Liver (tissue), 9 donors: ENCODE measurements around the gene ZC3H8. TPM values are rescaled to one million over a fixed set of nuclear protein-coding genes. Genes with fewer than 3 reads are reported as not detected.

Source experiments
- DNase-seq: peaks from one replicate; pipeline ENCODE4 v3.0.0-alpha.2; 2017; ENCODE audit warnings: low spot score
- H3K27ac ChIP-seq, 2 donors: one replicate each; pipeline ENCODE4 v1.7.0; 2013; ENCODE audit warnings: inconsistent platforms in 2 of 2, low read length in 2 of 2, control low read depth in 1 of 2, low read depth in 1 of 2, mild to moderate bottlenecking in 1 of 2
- H3K27me3 ChIP-seq, 4 donors: one replicate each; pipeline versions ENCODE4 v1.6.1 to v1.7.0; 2013; ENCODE audit warnings: low read length in 3 of 4, inconsistent platforms in 1 of 4, mild to moderate bottlenecking in 1 of 4, moderate library complexity in 1 of 4; ENCODE audit not compliant: control insufficient read depth in 4 of 4, insufficient read depth in 4 of 4
- H3K36me3 ChIP-seq, 4 donors: one replicate each; pipeline versions ENCODE4 v1.6.1 to v1.7.0; 2013; ENCODE audit warnings: low read length in 3 of 4, mild to moderate bottlenecking in 3 of 4, low read depth in 1 of 4, moderate library complexity in 1 of 4; ENCODE audit not compliant: control insufficient read depth in 4 of 4, insufficient read depth in 3 of 4
- H3K4me1 ChIP-seq, 4 donors: one replicate each; pipeline versions ENCODE4 v1.6.1 to v1.7.0; 2013; ENCODE audit warnings: low read length in 3 of 4, mild to moderate bottlenecking in 3 of 4, moderate library complexity in 1 of 4; ENCODE audit not compliant: control insufficient read depth in 4 of 4, insufficient read depth in 4 of 4
- H3K4me3 ChIP-seq, 3 donors: one replicate each; pipeline versions ENCODE4 v1.6.1 to v1.7.0; 2013; ENCODE audit warnings: low read length in 3 of 3, control low read depth in 1 of 3, low read depth in 1 of 3, mild to moderate bottlenecking in 1 of 3
- H3K9ac ChIP-seq, 2 donors: one replicate each; pipeline ENCODE4 v1.7.0; 2013; ENCODE audit warnings: low read length in 2 of 2, mild to moderate bottlenecking in 2 of 2, moderate library complexity in 2 of 2, control low read depth in 1 of 2, low read depth in 1 of 2
- H3K9me3 ChIP-seq, 4 donors: one replicate each; pipeline versions ENCODE4 v1.6.1 to v1.7.0; 2013; ENCODE audit warnings: low read length in 3 of 4; ENCODE audit not compliant: control insufficient read depth in 4 of 4
- ATF3 ChIP-seq: IDR thresholded peaks from 2 replicates; pipeline ENCODE4 v1.6.1; 2016; ENCODE audit warnings: antibody characterized with exemption
- FOXA1 ChIP-seq: IDR thresholded peaks from 2 replicates; pipeline ENCODE4 v1.6.1; 2016; ENCODE audit warnings: antibody characterized with exemption
- FOXA2 ChIP-seq: IDR thresholded peaks from 2 replicates; pipeline ENCODE4 v1.6.1; 2016; ENCODE audit warnings: antibody characterized with exemption
- GABPA ChIP-seq, 2 donors: IDR thresholded peaks in 1 of 2; conservative IDR thresholded peaks in 1 of 2; 2 replicates each; pipeline ENCODE4 v1.6.1; 2016; ENCODE audit warnings: antibody characterized with exemption in 2 of 2, mild to moderate bottlenecking in 1 of 2, moderate library complexity in 1 of 2
- JUND ChIP-seq, 2 donors: IDR thresholded peaks; 2 replicates each; pipeline ENCODE4 v1.6.1; 2016; ENCODE audit warnings: antibody characterized with exemption in 2 of 2
- RAD21 ChIP-seq, 2 donors: IDR thresholded peaks; 2 replicates each; pipeline ENCODE4 v1.6.1; 2016; ENCODE audit warnings: antibody characterized with exemption in 2 of 2, mild to moderate bottlenecking in 2 of 2
- RXRA ChIP-seq, 2 donors: IDR thresholded peaks; 2 replicates each; pipeline ENCODE4 v1.6.1; 2017 to 2018; ENCODE audit warnings: antibody characterized with exemption in 2 of 2, mild to moderate bottlenecking in 1 of 2
- SP1 ChIP-seq: IDR thresholded peaks from 2 replicates; pipeline ENCODE4 v1.6.1; 2018; ENCODE audit warnings: antibody characterized with exemption, mild to moderate bottlenecking
- ZBTB33 ChIP-seq: IDR thresholded peaks from 2 replicates; pipeline ENCODE4 v1.6.1; 2016; ENCODE audit warnings: antibody characterized with exemption
- WGBS: extraction: QIAGEN DNeasy Blood & Tissue Kit; methylation state at CpG from one replicate; pipeline ENCODE4 v1.1.7; 2013; 5-methylcytosine and 5-hydroxymethylcytosine counted together
- polyA plus RNA-seq, 2 donors: library from polyadenylated mRNA; stranded (reverse) in 1 of 2; unstranded in 1 of 2; fragments of 200-250 nt in 1 of 2; fragments of >200 nt in 1 of 2; fragmentation: Nextera tagmentation in 1 of 2; extraction: Ambion mirVana in 1 of 2; gene quantifications; one replicate each; pipeline versions ENCODE4 v1.2.1 to v1.2.3, GENCODE V29; 2013 to 2015
- total RNA-seq, 2 donors: library from RNA; depleted of rRNA; stranded (reverse); fragments of >200 nt; gene quantifications; one replicate each; pipeline ENCODE4 v1.2.3, GENCODE V29; 2014
- TF ChIP-seq, protein P1 (sequence below): fragments of 150-350 bp; IDR thresholded peaks from 2 replicates; pipeline ENCODE4 v1.5.1; 2017; ENCODE audit warnings: improper control_type of control experiment, low read depth, low read length; ENCODE audit not compliant: missing input control
- donor health status: healthy.
- donor health status: healthy.
- donor health status: healthy.
- donor health status: healthy.
- donor health status: healthy.

The ZC3H8 gene
- total and polyA plus RNA-seq, 4 donors, result 2.4 to 8.9 (median 6.5) TPM

- DNase-seq, result no peak
- Histone ChIP-seq H3K27ac (no peak overlapping the region), H3K9me3 (no peaks in the 10 kb centered on the region), H3K36me3 (peaks cover 0 to 20% (median 7%) of the 10 kb centered on the region in 4 donors), H3K9ac (no peak overlapping the region), H3K4me3 (no peak overlapping the region), H3K27me3 (no peaks in the 10 kb centered on the region), H3K4me1 (no peaks in the 10 kb centered on the region)
- TF ChIP-seq ATF3, result no peak
- WGBS, result 96% methylated on average over 4 of the region's 4 CpGs
Observed at GRCh38 chr2:112243233-112243632, 11.6 kb downstream of the ZC3H8 start.

DNA sequence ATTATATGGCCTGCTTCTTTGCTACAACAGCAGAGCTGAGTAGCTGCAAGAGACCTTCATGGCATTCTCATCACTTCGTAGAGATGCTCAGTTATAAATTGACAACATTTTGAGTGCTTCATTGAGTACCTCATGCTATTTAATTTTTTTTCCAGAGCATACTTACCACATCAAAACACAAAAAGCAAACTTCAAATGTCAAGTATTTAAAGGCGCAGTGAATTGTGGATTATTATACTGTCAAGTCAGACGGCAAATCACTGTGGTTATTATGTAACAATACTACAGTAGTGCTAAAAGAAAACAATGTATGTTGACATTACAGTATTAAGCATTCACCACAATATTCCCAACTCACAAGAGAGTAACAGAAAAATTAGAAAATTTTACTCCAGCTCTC lies 12.5 kb downstream of the ZC3H8 start:
- no peak overlapping the region for H3K4me3 ChIP-seq
- no peak overlapping the region for H3K9ac ChIP-seq
- TF ChIP-seq, protein P1, sequence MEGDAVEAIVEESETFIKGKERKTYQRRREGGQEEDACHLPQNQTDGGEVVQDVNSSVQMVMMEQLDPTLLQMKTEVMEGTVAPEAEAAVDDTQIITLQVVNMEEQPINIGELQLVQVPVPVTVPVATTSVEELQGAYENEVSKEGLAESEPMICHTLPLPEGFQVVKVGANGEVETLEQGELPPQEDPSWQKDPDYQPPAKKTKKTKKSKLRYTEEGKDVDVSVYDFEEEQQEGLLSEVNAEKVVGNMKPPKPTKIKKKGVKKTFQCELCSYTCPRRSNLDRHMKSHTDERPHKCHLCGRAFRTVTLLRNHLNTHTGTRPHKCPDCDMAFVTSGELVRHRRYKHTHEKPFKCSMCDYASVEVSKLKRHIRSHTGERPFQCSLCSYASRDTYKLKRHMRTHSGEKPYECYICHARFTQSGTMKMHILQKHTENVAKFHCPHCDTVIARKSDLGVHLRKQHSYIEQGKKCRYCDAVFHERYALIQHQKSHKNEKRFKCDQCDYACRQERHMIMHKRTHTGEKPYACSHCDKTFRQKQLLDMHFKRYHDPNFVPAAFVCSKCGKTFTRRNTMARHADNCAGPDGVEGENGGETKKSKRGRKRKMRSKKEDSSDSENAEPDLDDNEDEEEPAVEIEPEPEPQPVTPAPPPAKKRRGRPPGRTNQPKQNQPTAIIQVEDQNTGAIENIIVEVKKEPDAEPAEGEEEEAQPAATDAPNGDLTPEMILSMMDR, result no peak
- TF ChIP-seq FOXA1, result no peak
- H3K9me3 ChIP-seq, result no peaks in the 10 kb centered on the region
- peaks cover 0 to 12% (median 4%) of the 10 kb centered on the region in 4 donors for H3K36me3 ChIP-seq
- H3K27ac ChIP-seq, result no peak overlapping the region
- H3K27me3 ChIP-seq, result no peaks in the 10 kb centered on the region
- no peaks in the 10 kb centered on the region for H3K4me1 ChIP-seq
- WGBS, result 93% methylated on average over 3 of the region's 3 CpGs
- DNase-seq, result no peak

GRCh38 chr2:112239862-112240261 lies 15.0 kb downstream of the ZC3H8 start:
- WGBS, result 96% methylated on average over 1 of the region's 1 CpG
- H3K36me3 ChIP-seq, result peaks cover 1 to 6% (median 2%) of the 10 kb centered on the region in 4 donors
- no peaks in the 10 kb centered on the region for H3K27me3 ChIP-seq
- H3K9ac ChIP-seq, result no peak overlapping the region
- DNase-seq, result no peak
- no peak overlapping the region for H3K27ac ChIP-seq
- no peak overlapping the region for H3K4me3 ChIP-seq
- H3K4me1 ChIP-seq, result no peaks in the 10 kb centered on the region
- TF ChIP-seq GABPA (IDR thresholded peaks at IDR 0.05 in 1 of 2, conservative IDR thresholded peaks at IDR 0.05 in 1 of 2) (no peak), FOXA2 (no peak), ATF3 (no peak), JUND (IDR thresholded peaks at IDR 0.05) (no peak), RXRA (IDR thresholded peaks at IDR 0.05) (no peak), SP1 (no peak), ZBTB33 (no peak), RAD21 (IDR thresholded peaks at IDR 0.05) (no peak)
- TF ChIP-seq, protein P1, result no peak
- no peaks in the 10 kb centered on the region for H3K9me3 ChIP-seq
